ENCODE data around the gene HECA.

- no peak for TF ChIP-seq EZH2phosphoT487 (IDR thresholded peaks at IDR 0.05; ENCODE audit: low read depth, severe bottlenecking, unreplicated experiment)
- TF ChIP-seq CTCF (IDR thresholded peaks at IDR 0.05; ENCODE audit: poor library complexity): no peak
Observed at GRCh38 chr6:139133262-139134063, 1.4 kb upstream of the HECA start.

All from hepatocyte (in vitro differentiated cells).